ENCODE data around the gene DBF4B. TPM values are rescaled to one million over a fixed set of nuclear protein-coding genes. Genes with fewer than 3 reads are reported as not detected.

DBF4B gene
- total RNA-seq, 1 donor from 2014 or later, result 2.6 TPM

GRCh38 chr17:44781551-44782325, 73.3 kb downstream of the DBF4B start:
- Histone ChIP-seq H3K36me3 (ENCODE audit: control insufficient read depth in 3 of 3, insufficient read depth in 3 of 3, low read length in 3 of 3) (no peaks in the 10 kb centered on the region), H3K4me3 (ENCODE audit: low read length in 3 of 3) (no peak overlapping the region), H3K4me1 (ENCODE audit: control insufficient read depth in 3 of 3, insufficient read depth in 3 of 3, low read length in 3 of 3) (peaks cover 19 to 28% (median 21%) of the 10 kb centered on the region in 3 donors), H3K9me3 (ENCODE audit: control insufficient read depth in 3 of 3, low read length in 3 of 3) (no peaks in the 10 kb centered on the region), H3K9ac (ENCODE audit: low read depth in 1 of 3, low read length in 3 of 3) (peak overlapping the region in 2 of 3 donors; percentile 14 to 33), H3K27ac (ENCODE audit: low read depth, low read length) (peak overlapping the region; percentile 51), H3K27me3 (ENCODE audit: control insufficient read depth in 3 of 3, insufficient read depth in 3 of 3, low read length in 3 of 3) (peaks cover 5 to 20% (median 13%) of the 10 kb centered on the region in 3 donors)

GRCh38 chr17:44782326-44782850, 73.9 kb downstream of the DBF4B start:
- peaks cover 25 to 34% (median 27%) of the 10 kb centered on the region in 3 donors for H3K4me1 ChIP-seq (ENCODE audit: control insufficient read depth in 3 of 3, insufficient read depth in 3 of 3, low read length in 3 of 3)
- no peak overlapping the region for H3K4me3 ChIP-seq (ENCODE audit: low read length in 3 of 3)
- no peak overlapping the region for H3K27ac ChIP-seq (ENCODE audit: low read depth, low read length)
- H3K9me3 ChIP-seq (ENCODE audit: control insufficient read depth in 3 of 3, low read length in 3 of 3), result no peaks in the 10 kb centered on the region
- peak overlapping the region in 2 of 3 donors; percentile 14 to 33 for H3K9ac ChIP-seq (ENCODE audit: low read depth in 1 of 3, low read length in 3 of 3)
- peaks cover 5 to 16% (median 12%) of the 10 kb centered on the region in 3 donors for H3K27me3 ChIP-seq (ENCODE audit: control insufficient read depth in 3 of 3, insufficient read depth in 3 of 3, low read length in 3 of 3)
- no peaks in the 10 kb centered on the region for H3K36me3 ChIP-seq (ENCODE audit: control insufficient read depth in 3 of 3, insufficient read depth in 3 of 3, low read length in 3 of 3)

GRCh38 chr17:44785921-44786320, 77.5 kb downstream of the DBF4B start:
- peaks cover 23 to 31% (median 24%) of the 10 kb centered on the region in 3 donors for H3K4me1 ChIP-seq (ENCODE audit: control insufficient read depth in 3 of 3, insufficient read depth in 3 of 3, low read length in 3 of 3)
- H3K9me3 ChIP-seq (ENCODE audit: control insufficient read depth in 3 of 3, low read length in 3 of 3), result no peaks in the 10 kb centered on the region
- H3K27ac ChIP-seq (ENCODE audit: low read depth, low read length), result no peak overlapping the region
- no peak overlapping the region for H3K4me3 ChIP-seq (ENCODE audit: low read length in 3 of 3)
- peaks cover 0 to 4% (median 0%) of the 10 kb centered on the region in 3 donors for H3K27me3 ChIP-seq (ENCODE audit: control insufficient read depth in 3 of 3, insufficient read depth in 3 of 3, low read length in 3 of 3)
- no peaks in the 10 kb centered on the region for H3K36me3 ChIP-seq (ENCODE audit: control insufficient read depth in 3 of 3, insufficient read depth in 3 of 3, low read length in 3 of 3)
- H3K9ac ChIP-seq (ENCODE audit: low read depth in 1 of 3, low read length in 3 of 3), result no peak overlapping the region

GRCh38 chr17:44786551-44787081, 78.2 kb downstream of the DBF4B start:
- Histone ChIP-seq H3K9ac (ENCODE audit: low read depth in 1 of 3, low read length in 3 of 3) (peak overlapping the region in 1 of 3 donors; percentile 33), H3K9me3 (ENCODE audit: control insufficient read depth in 3 of 3, low read length in 3 of 3) (no peaks in the 10 kb centered on the region), H3K4me3 (ENCODE audit: low read length in 3 of 3) (no peak overlapping the region), H3K4me1 (ENCODE audit: control insufficient read depth in 3 of 3, insufficient read depth in 3 of 3, low read length in 3 of 3) (peaks cover 17 to 26% (median 21%) of the 10 kb centered on the region in 3 donors), H3K36me3 (ENCODE audit: control insufficient read depth in 3 of 3, insufficient read depth in 3 of 3, low read length in 3 of 3) (no peaks in the 10 kb centered on the region), H3K27me3 (ENCODE audit: control insufficient read depth in 3 of 3, insufficient read depth in 3 of 3, low read length in 3 of 3) (peaks cover 0 to 4% (median 0%) of the 10 kb centered on the region in 3 donors), H3K27ac (ENCODE audit: low read depth, low read length) (no peak overlapping the region)

GRCh38 chr17:44787271-44787940, 78.9 kb downstream of the DBF4B start:
- Histone ChIP-seq H3K9me3 (ENCODE audit: control insufficient read depth in 3 of 3, low read length in 3 of 3) (no peaks in the 10 kb centered on the region), H3K9ac (ENCODE audit: low read depth in 1 of 3, low read length in 3 of 3) (peak overlapping the region in 2 of 3 donors; percentile 33 to 40), H3K4me3 (ENCODE audit: low read length in 3 of 3) (no peak overlapping the region), H3K27me3 (ENCODE audit: control insufficient read depth in 3 of 3, insufficient read depth in 3 of 3, low read length in 3 of 3) (peaks cover 0 to 4% (median 0%) of the 10 kb centered on the region in 3 donors), H3K4me1 (ENCODE audit: control insufficient read depth in 3 of 3, insufficient read depth in 3 of 3, low read length in 3 of 3) (peaks cover 14 to 18% (median 16%) of the 10 kb centered on the region in 3 donors), H3K36me3 (ENCODE audit: control insufficient read depth in 3 of 3, insufficient read depth in 3 of 3, low read length in 3 of 3) (no peaks in the 10 kb centered on the region), H3K27ac (ENCODE audit: low read depth, low read length) (no peak overlapping the region)

- no peak overlapping the region for H3K27ac ChIP-seq (ENCODE audit: low read depth, low read length)
- no peaks in the 10 kb centered on the region for H3K9me3 ChIP-seq (ENCODE audit: control insufficient read depth in 3 of 3, low read length in 3 of 3)
- no peaks in the 10 kb centered on the region for H3K36me3 ChIP-seq (ENCODE audit: control insufficient read depth in 3 of 3, insufficient read depth in 3 of 3, low read length in 3 of 3)
- H3K4me3 ChIP-seq (ENCODE audit: low read length in 3 of 3), result no peak overlapping the region
- peaks cover 13 to 14% (median 14%) of the 10 kb centered on the region in 3 donors for H3K4me1 ChIP-seq (ENCODE audit: control insufficient read depth in 3 of 3, insufficient read depth in 3 of 3, low read length in 3 of 3)
- H3K27me3 ChIP-seq (ENCODE audit: control insufficient read depth in 3 of 3, insufficient read depth in 3 of 3, low read length in 3 of 3), result peaks cover 0 to 4% (median 0%) of the 10 kb centered on the region in 3 donors
- no peak overlapping the region for H3K9ac ChIP-seq (ENCODE audit: low read depth in 1 of 3, low read length in 3 of 3)
These were observed 79.7 kb downstream of the DBF4B start for GRCh38 chr17:44788139-44788538.

GRCh38 chr17:44792276-44792675, 83.8 kb downstream of the DBF4B start:
- Histone ChIP-seq H3K4me1 (ENCODE audit: control insufficient read depth in 3 of 3, insufficient read depth in 3 of 3, low read length in 3 of 3) (peaks cover 9 to 15% (median 12%) of the 10 kb centered on the region in 3 donors), H3K4me3 (ENCODE audit: low read length in 3 of 3) (no peak overlapping the region), H3K27ac (ENCODE audit: low read depth, low read length) (no peak overlapping the region), H3K9ac (ENCODE audit: low read depth in 1 of 3, low read length in 3 of 3) (no peak overlapping the region), H3K27me3 (ENCODE audit: control insufficient read depth in 3 of 3, insufficient read depth in 3 of 3, low read length in 3 of 3) (peaks cover 0 to 4% (median 0%) of the 10 kb centered on the region in 3 donors), H3K9me3 (ENCODE audit: control insufficient read depth in 3 of 3, low read length in 3 of 3) (no peaks in the 10 kb centered on the region), H3K36me3 (ENCODE audit: control insufficient read depth in 3 of 3, insufficient read depth in 3 of 3, low read length in 3 of 3) (no peaks in the 10 kb centered on the region)

- H3K4me3 ChIP-seq (ENCODE audit: low read length in 3 of 3), result no peak overlapping the region
- H3K9me3 ChIP-seq (ENCODE audit: control insufficient read depth in 3 of 3, low read length in 3 of 3), result no peaks in the 10 kb centered on the region
- H3K9ac ChIP-seq (ENCODE audit: low read depth in 1 of 3, low read length in 3 of 3), result peak overlapping the region in 1 of 3 donors; percentile 0
- peaks cover 0 to 3% (median 0%) of the 10 kb centered on the region in 3 donors for H3K27me3 ChIP-seq (ENCODE audit: control insufficient read depth in 3 of 3, insufficient read depth in 3 of 3, low read length in 3 of 3)
- H3K4me1 ChIP-seq (ENCODE audit: control insufficient read depth in 3 of 3, insufficient read depth in 3 of 3, low read length in 3 of 3), result peaks cover 5 to 9% (median 8%) of the 10 kb centered on the region in 3 donors
- H3K36me3 ChIP-seq (ENCODE audit: control insufficient read depth in 3 of 3, insufficient read depth in 3 of 3, low read length in 3 of 3), result no peaks in the 10 kb centered on the region
- peak overlapping the region; percentile 41 for H3K27ac ChIP-seq (ENCODE audit: low read depth, low read length)
These were observed 85.7 kb downstream of the DBF4B start for GRCh38 chr17:44793885-44794842.

GRCh38 chr17:44794851-44795413, 86.5 kb downstream of the DBF4B start:
- no peak overlapping the region for H3K9ac ChIP-seq (ENCODE audit: low read depth in 1 of 3, low read length in 3 of 3)
- H3K27me3 ChIP-seq (ENCODE audit: control insufficient read depth in 3 of 3, insufficient read depth in 3 of 3, low read length in 3 of 3), result peaks cover 0 to 3% (median 0%) of the 10 kb centered on the region in 3 donors
- H3K36me3 ChIP-seq (ENCODE audit: control insufficient read depth in 3 of 3, insufficient read depth in 3 of 3, low read length in 3 of 3), result no peaks in the 10 kb centered on the region
- no peaks in the 10 kb centered on the region for H3K9me3 ChIP-seq (ENCODE audit: control insufficient read depth in 3 of 3, low read length in 3 of 3)
- H3K4me3 ChIP-seq (ENCODE audit: low read length in 3 of 3), result no peak overlapping the region
- H3K4me1 ChIP-seq (ENCODE audit: control insufficient read depth in 3 of 3, insufficient read depth in 3 of 3, low read length in 3 of 3), result peaks cover 5 to 9% (median 8%) of the 10 kb centered on the region in 3 donors
- H3K27ac ChIP-seq (ENCODE audit: low read depth, low read length), result peak overlapping the region; percentile 41
